Thoracic aorta (tissue), 2 donors: ENCODE results near the gene RO60. TPM values are rescaled to one million over a fixed set of nuclear protein-coding genes. Genes with fewer than 3 reads are reported as not detected.

Source experiments
- ATAC-seq: fragments of 150-250 bp; one replicate; pipeline ENCODE4 v1.8.0; 2017; ENCODE audit warnings: low read depth; ENCODE audit not compliant: insufficient number of reproducible peaks, low FRiP score
- DNase-seq: peaks from one replicate; pipeline ENCODE4 v3.0.0-alpha.2; 2020; ENCODE audit warnings: low spot score
- H3K27ac ChIP-seq, 2 donors: fragments of 200-600 bp; sonication (generic); 1 replicate in 1 of 2; 2 replicates in 1 of 2; pipeline ENCODE4 v1.5.1; 2016; ENCODE audit warnings: mild to moderate bottlenecking in 2 of 2, moderate library complexity in 2 of 2
- H3K27me3 ChIP-seq: fragments of 200-600 bp; sonication (generic); replicated peaks from 2 replicates; pipeline ENCODE4 v1.6.0; 2016; ENCODE audit warnings: mild to moderate bottlenecking; ENCODE audit not compliant: insufficient read depth
- H3K36me3 ChIP-seq: fragments of 200-600 bp; sonication (generic); one replicate; pipeline ENCODE4 v1.5.1; 2016
- H3K4me1 ChIP-seq, 2 donors: fragments of 200-600 bp; sonication (generic); 1 replicate in 1 of 2; 2 replicates in 1 of 2; pipeline versions ENCODE4 v1.5.1 to v1.6.0; 2016; ENCODE audit warnings: low read depth in 2 of 2, mild to moderate bottlenecking in 1 of 2; ENCODE audit not compliant: control insufficient read depth in 1 of 2
- H3K4me3 ChIP-seq: fragments of 200-600 bp; sonication (generic); 2 replicates; pipeline ENCODE4 v1.5.1; 2016; ENCODE audit warnings: mild to moderate bottlenecking
- H3K9me3 ChIP-seq: fragments of 200-600 bp; sonication (generic); 2 replicates; pipeline ENCODE4 v1.5.1; 2016
- CTCF ChIP-seq: fragments of 200-600 bp; sonication (generic); IDR thresholded peaks from one replicate; pipeline ENCODE4 v1.5.1; 2019; ENCODE audit warnings: antibody characterized with exemption
- total RNA-seq, 2 donors: library from RNA; depleted of rRNA; stranded (reverse); fragments of >200 nt; gene quantifications; one replicate each; pipeline versions ENCODE4 v1.1.0 to v1.2.3, GENCODE V29; 2016

The RO60 gene
- total RNA-seq, 2 donors from 2014 or later, result 66.3 to 124 TPM

- ATAC-seq, result no peak
These were observed 3.5 kb downstream of the RO60 start for GRCh38 chr1:193062698-193063463.

GRCh38 chr1:193065954-193066353, 6.5 kb downstream of the RO60 start:
- no peak for DNase-seq
- Histone ChIP-seq H3K9me3 (no peaks in the 10 kb centered on the region), H3K4me1 (peaks cover 15 to 22% of the 10 kb centered on the region in 2 donors), H3K4me3 (no peak overlapping the region), H3K27me3 (no peaks in the 10 kb centered on the region), H3K27ac (no peak overlapping the region), H3K36me3 (no peaks in the 10 kb centered on the region)
- TF ChIP-seq CTCF, result no peak
- no peak for ATAC-seq

More at GRCh38 chr1:193062698-193063463, 3.5 kb downstream of the RO60 start:
- H3K4me1 ChIP-seq, result peaks cover 30 to 32% of the 10 kb centered on the region in 2 donors
- no peak overlapping the region for H3K4me3 ChIP-seq
- H3K36me3 ChIP-seq, result no peaks in the 10 kb centered on the region
- H3K27me3 ChIP-seq, result no peaks in the 10 kb centered on the region
- no peak for DNase-seq
- TF ChIP-seq CTCF, result no peak
- H3K27ac ChIP-seq, result no peak overlapping the region
- H3K9me3 ChIP-seq, result no peaks in the 10 kb centered on the region

- H3K9me3 ChIP-seq, result no peaks in the 10 kb centered on the region
- TF ChIP-seq CTCF, result no peak
- DNase-seq (no peak), ATAC-seq (no peak)
- H3K36me3 ChIP-seq, result no peaks in the 10 kb centered on the region
- no peaks in the 10 kb centered on the region for H3K27me3 ChIP-seq
- H3K4me3 ChIP-seq, result no peak overlapping the region
- no peak overlapping the region for H3K27ac ChIP-seq
- H3K4me1 ChIP-seq, result peaks cover 8 to 20% of the 10 kb centered on the region in 2 donors
These were observed 7.2 kb downstream of the RO60 start for GRCh38 chr1:193066606-193067005.

- no peaks in the 10 kb centered on the region for H3K9me3 ChIP-seq
- H3K4me3 ChIP-seq, result no peak overlapping the region
- peaks cover 7 to 12% of the 10 kb centered on the region in 2 donors for H3K4me1 ChIP-seq
- DNase-seq (no peak), ATAC-seq (no peak)
- TF ChIP-seq CTCF, result no peak
- no peak overlapping the region for H3K27ac ChIP-seq
- peaks cover 5% of the 10 kb centered on the region for H3K36me3 ChIP-seq
- H3K27me3 ChIP-seq, result no peaks in the 10 kb centered on the region
These were observed 8.6 kb downstream of the RO60 start for GRCh38 chr1:193068013-193068412.

GRCh38 chr1:193069748-193070385, 10.5 kb downstream of the RO60 start:
- H3K27ac ChIP-seq, result no peak overlapping the region
- H3K4me1 ChIP-seq, result peaks cover 0 to 11% of the 10 kb centered on the region in 2 donors
- no peaks in the 10 kb centered on the region for H3K9me3 ChIP-seq
- H3K36me3 ChIP-seq, result peaks cover 5% of the 10 kb centered on the region
- no peak for TF ChIP-seq CTCF
- H3K4me3 ChIP-seq, result no peak overlapping the region
- no peaks in the 10 kb centered on the region for H3K27me3 ChIP-seq
- ATAC-seq (no peak), DNase-seq (no peak)
